GM10266 (cell line): ENCODE results near the gene CECR2.

Source experiments
- DNase-seq: peaks from one replicate; pipeline ENCODE4 v3.0.0; 2012; ENCODE audit errors: extremely low spot score
- TF ChIP-seq, protein P1 (sequence below): IDR thresholded peaks from 2 replicates; pipeline ENCODE4 v1.5.1; 2012; ENCODE audit warnings: mild to moderate bottlenecking, low read depth; ENCODE audit not compliant: control insufficient read depth, insufficient read depth; ENCODE audit errors: missing control alignments

Gene CECR2

GRCh38 chr22:17371448-17371847, 2.2 kb downstream of the CECR2 start:
- TF ChIP-seq, protein P1, sequence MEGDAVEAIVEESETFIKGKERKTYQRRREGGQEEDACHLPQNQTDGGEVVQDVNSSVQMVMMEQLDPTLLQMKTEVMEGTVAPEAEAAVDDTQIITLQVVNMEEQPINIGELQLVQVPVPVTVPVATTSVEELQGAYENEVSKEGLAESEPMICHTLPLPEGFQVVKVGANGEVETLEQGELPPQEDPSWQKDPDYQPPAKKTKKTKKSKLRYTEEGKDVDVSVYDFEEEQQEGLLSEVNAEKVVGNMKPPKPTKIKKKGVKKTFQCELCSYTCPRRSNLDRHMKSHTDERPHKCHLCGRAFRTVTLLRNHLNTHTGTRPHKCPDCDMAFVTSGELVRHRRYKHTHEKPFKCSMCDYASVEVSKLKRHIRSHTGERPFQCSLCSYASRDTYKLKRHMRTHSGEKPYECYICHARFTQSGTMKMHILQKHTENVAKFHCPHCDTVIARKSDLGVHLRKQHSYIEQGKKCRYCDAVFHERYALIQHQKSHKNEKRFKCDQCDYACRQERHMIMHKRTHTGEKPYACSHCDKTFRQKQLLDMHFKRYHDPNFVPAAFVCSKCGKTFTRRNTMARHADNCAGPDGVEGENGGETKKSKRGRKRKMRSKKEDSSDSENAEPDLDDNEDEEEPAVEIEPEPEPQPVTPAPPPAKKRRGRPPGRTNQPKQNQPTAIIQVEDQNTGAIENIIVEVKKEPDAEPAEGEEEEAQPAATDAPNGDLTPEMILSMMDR, result no peak

GRCh38 chr22:17373855-17374254, 4.6 kb downstream of the CECR2 start:
- DNase-seq, result no peak
- TF ChIP-seq, protein P1, result no peak

More at GRCh38 chr22:17371448-17371847, 2.2 kb downstream of the CECR2 start:
- DNase-seq, result no peak

DNA sequence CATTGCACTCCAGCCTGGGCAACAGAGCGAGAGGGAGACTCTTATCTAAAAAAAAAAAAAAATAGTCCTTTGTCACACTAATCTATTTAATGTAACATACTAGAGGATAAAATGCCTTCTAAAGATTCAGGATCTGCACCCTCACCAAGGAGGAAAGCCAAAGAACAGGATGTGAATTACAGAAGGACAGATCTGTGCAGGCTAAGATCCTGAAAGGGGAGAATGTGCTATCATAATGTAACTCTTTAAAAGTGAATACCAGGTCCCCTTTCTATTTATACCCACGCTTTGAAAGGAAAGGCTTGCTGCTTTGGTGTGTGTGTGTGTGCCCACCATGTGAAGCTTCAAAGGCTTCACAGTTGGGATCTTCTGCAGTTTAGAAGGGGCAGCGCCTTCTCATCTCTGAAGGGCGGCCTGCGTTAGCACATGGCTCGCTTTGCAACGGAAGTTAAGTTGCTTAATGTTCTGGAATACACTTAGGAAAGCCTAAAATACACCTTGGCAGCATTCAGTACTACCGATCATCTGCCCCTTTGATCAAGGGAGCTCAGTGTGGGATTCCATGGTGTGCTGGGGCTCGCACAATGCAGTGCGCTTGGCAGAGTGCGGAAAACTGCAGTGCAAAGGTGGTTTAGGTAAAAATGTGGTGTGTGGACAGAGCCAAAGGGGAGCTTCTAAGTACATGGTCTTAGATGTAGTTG, 6.8 kb downstream of the CECR2 start:
- DNase-seq, result no peak
- TF ChIP-seq, protein P1, result no peak

GRCh38 chr22:17376950-17377349, 7.7 kb downstream of the CECR2 start:
- TF ChIP-seq, protein P1, result no peak
- DNase-seq, result no peak

DNA sequence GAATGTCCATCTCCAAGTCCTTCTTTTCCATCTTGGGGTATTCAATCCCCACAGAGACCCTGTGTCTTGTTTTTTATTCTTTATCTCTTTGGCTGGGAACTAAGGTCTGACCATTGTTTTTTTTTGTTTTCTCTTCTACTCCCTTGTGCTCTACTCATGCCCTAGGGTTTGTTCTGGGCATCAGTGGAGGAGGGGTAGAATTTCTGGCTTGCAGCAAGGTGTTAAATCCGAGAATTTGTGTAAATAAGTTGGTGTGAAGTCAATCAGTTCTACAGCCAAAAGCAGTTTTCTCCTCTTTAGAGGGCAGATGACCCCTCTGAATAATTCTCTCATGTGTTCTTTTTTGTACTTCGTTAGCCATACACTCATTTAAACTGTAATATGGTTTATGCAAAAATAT, 10.7 kb downstream of the CECR2 start:
- TF ChIP-seq, protein P1, result no peak
- no peak for DNase-seq

DNA sequence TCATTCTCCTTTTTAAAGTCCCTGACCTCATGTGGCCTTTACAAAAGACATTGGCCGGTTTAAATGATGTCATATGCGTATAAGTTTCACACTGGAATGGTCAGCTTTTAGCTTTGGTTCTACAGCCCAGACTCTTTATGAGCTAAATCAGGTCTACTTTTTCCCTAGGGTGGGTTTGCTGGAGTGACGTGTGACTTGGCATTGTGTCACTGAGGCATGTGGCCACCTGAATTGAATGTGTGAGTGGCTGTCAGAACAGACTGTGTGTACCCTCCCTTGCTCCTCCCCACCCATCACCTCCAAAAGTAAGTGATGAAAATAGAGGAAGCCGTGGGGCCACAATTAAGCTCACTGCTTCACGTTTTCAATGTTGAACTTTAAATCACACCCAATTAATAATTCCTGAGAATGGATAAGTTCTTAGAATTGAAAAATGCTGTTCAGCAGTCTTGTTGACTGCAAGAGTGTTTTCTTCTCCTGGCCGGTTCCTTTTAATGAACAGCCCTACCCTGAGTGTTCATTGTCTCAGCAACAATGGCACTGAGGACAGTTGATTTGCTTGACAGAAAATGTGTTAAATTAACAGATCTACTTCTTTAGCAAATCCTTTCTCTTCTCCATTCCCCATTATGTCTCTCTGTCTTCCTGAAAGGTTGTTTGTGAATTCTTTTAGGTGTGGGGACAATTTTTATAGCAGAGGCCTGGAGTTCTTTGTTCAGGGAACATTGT, 11.3 kb downstream of the CECR2 start:
- no peak for DNase-seq

More for the DNA sequence above, 11.3 kb downstream of the CECR2 start:
- TF ChIP-seq, protein P1, result no peak
